Transverse colon (tissue), 4 donors: ENCODE results near the gene ZSCAN5A. TPM values are rescaled to one million over a fixed set of nuclear protein-coding genes. Genes with fewer than 3 reads are reported as not detected.

Experiments
- DNase-seq: peaks from one replicate; pipeline ENCODE4 v3.0.0-alpha.2; 2019
- H3K27ac ChIP-seq, 4 donors: fragments of 200-600 bp; sonication (generic); 2 replicates each; pipeline ENCODE4 v1.5.1; 2016 to 2018; ENCODE audit warnings: inconsistent platforms in 4 of 4
- H3K27me3 ChIP-seq: fragments of 200-600 bp; sonication (generic); 2 replicates; pipeline ENCODE4 v1.5.1; 2017; ENCODE audit warnings: inconsistent platforms
- H3K36me3 ChIP-seq, 4 donors: fragments of 200-600 bp; sonication (generic); 2 replicates each; pipeline ENCODE4 v1.5.1; 2017 to 2019; ENCODE audit warnings: inconsistent platforms in 4 of 4
- H3K4me1 ChIP-seq, 4 donors: fragments of 200-600 bp; sonication (generic); 2 replicates each; pipeline ENCODE4 v1.5.1; 2017 to 2020; ENCODE audit warnings: inconsistent platforms in 4 of 4
- H3K4me3 ChIP-seq, 4 donors: fragments of 200-600 bp; sonication (generic); 1 replicate in 1 of 4; 2 replicates in 3 of 4; pipeline versions ENCODE4 v1.5.1 to v1.6.1; 2017 to 2019; ENCODE audit warnings: inconsistent platforms in 4 of 4
- H3K9me3 ChIP-seq, 2 donors: fragments of 200-600 bp; sonication (generic); 2 replicates each; pipeline ENCODE4 v1.5.1; 2017 to 2019; ENCODE audit warnings: inconsistent platforms in 2 of 2
- CTCF ChIP-seq, 5 experiments: fragments of 200-600 bp in 3 of 5; fragments of 450-650 bp in 2 of 5; sonication (generic) in 3 of 5; IDR thresholded peaks; 1 replicate in 2 of 5; 2 replicates in 3 of 5; pipeline ENCODE4 v1.5.1; 2016 to 2017; ENCODE audit warnings: antibody characterized with exemption in 5 of 5, inconsistent platforms in 3 of 5, mild to moderate bottlenecking in 2 of 5, moderate library complexity in 1 of 5
- EP300 ChIP-seq: sonication (generic); formaldehyde crosslinking; IDR thresholded peaks from one replicate; pipeline ENCODE4 v1.6.1; 2017; ENCODE audit warnings: antibody characterized with exemption, low read depth
- POLR2A ChIP-seq: fragments of 450-650 bp; IDR thresholded peaks from one replicate; pipeline ENCODE4 v1.6.1; 2016; ENCODE audit warnings: antibody characterized with exemption, mild to moderate bottlenecking, moderate library complexity
- POLR2AphosphoS5 ChIP-seq, 3 donors: sonication (generic); formaldehyde crosslinking; IDR thresholded peaks; one replicate each; pipeline ENCODE4 v1.6.1; 2016; ENCODE audit warnings: antibody characterized with exemption in 3 of 3
- WGBS, 2 donors: methylation state at CpG; one replicate each; pipeline ENCODE4 v1.1.5; 2018; ENCODE audit warnings: low coverage in 1 of 2; 5-methylcytosine and 5-hydroxymethylcytosine counted together
- in situ Hi-C, 4 donors: fragments of 200-750 bp; cut with MboI; loops; one replicate each; pipeline versions ENCODE4 v1.15.0 to v1.15.1; 2017; ENCODE audit warnings: low sequenced_read_pairs in 3 of 4, low pct_ligation_motif_present in 1 of 4, low pct_unique_long_range_greater_than_20kb in 1 of 4
- intact Hi-C: fragments of 100-400 bp; cut with DNase I; formaldehyde crosslinking; loops from one replicate; pipeline ENCODE4 v1.15.1; 2023; ENCODE audit warnings: low total_unique reads
- total RNA-seq, 4 donors: library from RNA; depleted of rRNA; stranded (reverse); fragments of >200 nt; gene quantifications; one replicate each; pipeline ENCODE4 v1.1.0, GENCODE V29; 2016

The ZSCAN5A gene
- total RNA-seq, 4 donors from 2014 or later: 8.2 to 15.2 (median 12.6) TPM

GRCh38 chr19:56324436-56324835 lies 9.8 kb upstream of the ZSCAN5A start:
- WGBS, 2 donors: 48 to 64% methylated on average over 1 of the region's 1 CpG
- TF ChIP-seq CTCF (IDR thresholded peaks at IDR 0.05): no peak
- TF ChIP-seq POLR2AphosphoS5 (IDR thresholded peaks at IDR 0.05): no peak
- no peak for TF ChIP-seq EP300
- no peak for TF ChIP-seq POLR2A
- H3K9me3 ChIP-seq: no peaks in the 10 kb centered on the region
- intact Hi-C loops (no loop called here), in situ Hi-C loops (loop anchor here in 1 of 4 donors (25.0 kb wide), 1 partner anchor 237 kb away; no protein-coding TSS in a partner anchor)
- no peak overlapping the region for H3K27ac ChIP-seq
- peaks cover 0 to 7% (median 0%) of the 10 kb centered on the region in 4 donors for H3K4me1 ChIP-seq
- no peak for DNase-seq
- H3K27me3 ChIP-seq: no peaks in the 10 kb centered on the region
- H3K4me3 ChIP-seq: no peak overlapping the region
- H3K36me3 ChIP-seq: no peaks in the 10 kb centered on the region

- WGBS, 2 donors: 71% methylated on average over 7 of the region's 7 CpGs; no CpG with 5 or more reads in 1 of the 2 donors
- Histone ChIP-seq H3K4me1 (peaks cover 0 to 9% (median 0%) of the 10 kb centered on the region in 4 donors), H3K36me3 (no peaks in the 10 kb centered on the region), H3K27me3 (no peaks in the 10 kb centered on the region), H3K4me3 (no peak overlapping the region), H3K9me3 (no peaks in the 10 kb centered on the region), H3K27ac (peak overlapping the region in 2 of 4 donors; percentile 33 to 37)
- intact Hi-C loops: no loop called here
- in situ Hi-C loops: loop anchor here in 1 of 4 donors (25.0 kb wide), 1 partner anchor 235 kb away; no protein-coding TSS in a partner anchor
- no peak for DNase-seq
- TF ChIP-seq EP300: no peak
- TF ChIP-seq POLR2AphosphoS5 (IDR thresholded peaks at IDR 0.05): no peak
- no peak for TF ChIP-seq CTCF (IDR thresholded peaks at IDR 0.05)
- no peak for TF ChIP-seq POLR2A
Observed at GRCh38 chr19:56321989-56322440, 7.4 kb upstream of the ZSCAN5A start.

- peaks cover 0 to 9% (median 0%) of the 10 kb centered on the region in 4 donors for H3K4me1 ChIP-seq
- H3K27ac ChIP-seq: peak overlapping the region in 2 of 4 donors; percentile 33 to 37
- intact Hi-C loops (no loop called here), in situ Hi-C loops (loop anchor here in 1 of 4 donors (25.0 kb wide), 1 partner anchor 234 kb away; no protein-coding TSS in a partner anchor)
- no peaks in the 10 kb centered on the region for H3K36me3 ChIP-seq
- H3K4me3 ChIP-seq: no peak overlapping the region
- H3K9me3 ChIP-seq: no peaks in the 10 kb centered on the region
- TF ChIP-seq CTCF (IDR thresholded peaks at IDR 0.05) (no peak), POLR2AphosphoS5 (IDR thresholded peaks at IDR 0.05) (no peak), EP300 (no peak), POLR2A (no peak)
- no peak for DNase-seq
- no peaks in the 10 kb centered on the region for H3K27me3 ChIP-seq
- WGBS, 2 donors: 87 to 100% methylated on average over 1 to 8 of the region's 8 CpGs
Observed at GRCh38 chr19:56321254-56321988, 6.8 kb upstream of the ZSCAN5A start.

- Histone ChIP-seq H3K27me3 (no peaks in the 10 kb centered on the region), H3K4me3 (no peak overlapping the region), H3K36me3 (no peaks in the 10 kb centered on the region), H3K4me1 (peaks cover 0 to 18% (median 5%) of the 10 kb centered on the region in 4 donors), H3K9me3 (no peaks in the 10 kb centered on the region), H3K27ac (peak overlapping the region in 1 of 4 donors; percentile 44)
- TF ChIP-seq CTCF (IDR thresholded peaks at IDR 0.05) (no peak), POLR2A (no peak), EP300 (no peak), POLR2AphosphoS5 (IDR thresholded peaks at IDR 0.05) (no peak)
- 67% methylated on average over 3 of the region's 3 CpGs; no CpG with 5 or more reads in 1 of the 2 donors for WGBS, 2 donors
- in situ Hi-C loops: loop anchor here in 1 of 4 donors (25.0 kb wide), 1 partner anchor 233 kb away; no protein-coding TSS in a partner anchor
- no peak for DNase-seq
- intact Hi-C loops: no loop called here
Observed at GRCh38 chr19:56319991-56320390, 5.4 kb upstream of the ZSCAN5A start.
